Activated T-cell treated with anti-CD3 and anti-CD28 coated beads, Interleukin-2, amount 50 U/mL, for 48 hours (primary cell): ENCODE results near the gene ARHGEF18.

Experiments
- DNase-seq, 2 experiments: peaks; one replicate each; pipeline ENCODE4 v3.0.0-alpha.2; 2020

ARHGEF18 gene

DNA sequence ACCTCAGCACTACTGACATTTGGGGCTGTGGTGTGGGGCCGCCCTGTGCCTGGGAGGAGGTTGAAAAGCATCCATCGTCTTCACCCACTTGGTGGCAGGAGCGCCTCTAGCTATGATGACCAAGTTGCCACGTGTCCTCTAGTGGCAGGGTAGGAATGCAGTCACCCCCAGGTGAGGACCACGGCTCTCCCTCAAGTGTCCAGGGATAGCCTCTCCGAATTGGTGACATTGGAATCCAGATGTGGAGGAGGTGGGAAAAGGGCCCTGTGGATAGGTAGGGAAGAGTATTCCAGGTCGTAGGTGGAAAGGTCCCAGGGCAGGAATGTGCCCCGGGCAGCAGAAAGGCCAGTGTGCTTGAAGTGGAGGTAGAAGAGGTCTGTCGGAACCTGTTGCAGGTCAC, 37.6 kb downstream of the ARHGEF18 start:
- DNase-seq = peak; percentile 31 to 46

DNA sequence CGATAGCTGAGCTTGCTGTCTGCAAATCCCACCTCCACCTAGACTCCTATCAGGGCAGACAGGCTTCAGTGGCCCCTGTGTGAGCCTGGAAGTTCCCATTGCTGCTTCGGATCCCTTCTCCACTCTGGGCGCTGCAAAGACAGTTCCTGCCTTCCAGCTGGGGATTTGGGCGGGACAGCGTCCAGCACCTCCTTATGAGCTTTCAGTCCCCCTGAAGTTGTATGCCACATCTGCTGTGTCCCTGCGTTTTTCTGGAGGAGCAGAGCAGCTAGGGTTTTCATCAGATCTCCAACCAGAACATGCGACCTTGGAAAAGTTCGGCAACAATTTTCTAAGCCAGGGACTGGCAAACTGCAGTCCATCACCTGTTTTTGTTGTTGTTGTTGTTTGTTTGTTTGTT, 38.0 kb downstream of the ARHGEF18 start:
- DNase-seq = no peak

DNA sequence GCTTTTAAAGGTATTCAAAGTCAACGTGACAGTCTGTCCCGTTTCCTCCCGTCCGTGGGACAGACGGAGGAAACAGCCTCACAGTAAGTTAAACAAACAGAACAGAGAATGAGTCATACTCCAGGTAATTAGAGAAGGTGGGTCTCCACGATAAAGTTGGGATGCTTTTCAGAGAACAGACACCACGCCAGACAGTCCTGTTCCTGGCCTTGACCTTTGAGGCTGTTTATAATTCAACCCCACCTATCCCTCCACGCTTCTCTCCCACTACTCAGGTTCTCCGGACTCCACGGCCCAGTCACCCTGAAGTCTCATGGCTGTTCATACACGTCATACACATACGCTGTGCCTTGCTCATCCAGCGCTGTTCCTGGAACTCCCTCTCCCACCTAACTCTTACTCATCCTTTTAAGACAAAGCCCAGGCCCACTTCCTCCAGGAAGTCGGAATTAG, 42.5 kb downstream of the ARHGEF18 start:
- no peak for DNase-seq

DNA sequence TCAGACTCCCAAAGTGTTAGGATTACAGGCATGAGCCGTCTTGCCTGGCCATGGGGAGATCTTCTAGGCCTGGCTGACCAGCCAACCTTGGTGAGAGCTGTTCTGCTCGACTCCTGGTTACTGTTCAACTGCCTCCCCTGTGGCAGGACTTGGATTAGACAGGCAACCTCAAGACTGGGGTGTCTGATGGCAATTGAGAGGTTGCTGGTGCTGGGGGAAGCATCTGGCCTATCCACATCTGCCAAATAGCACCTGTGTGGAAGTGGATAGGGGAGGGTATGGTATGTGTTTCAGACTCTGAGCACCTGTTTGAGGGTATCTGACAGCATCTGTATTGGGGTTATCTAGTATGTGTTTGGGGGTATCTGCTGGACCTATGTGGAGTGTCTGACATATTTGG, 44.7 kb downstream of the ARHGEF18 start:
- no peak for DNase-seq

DNA sequence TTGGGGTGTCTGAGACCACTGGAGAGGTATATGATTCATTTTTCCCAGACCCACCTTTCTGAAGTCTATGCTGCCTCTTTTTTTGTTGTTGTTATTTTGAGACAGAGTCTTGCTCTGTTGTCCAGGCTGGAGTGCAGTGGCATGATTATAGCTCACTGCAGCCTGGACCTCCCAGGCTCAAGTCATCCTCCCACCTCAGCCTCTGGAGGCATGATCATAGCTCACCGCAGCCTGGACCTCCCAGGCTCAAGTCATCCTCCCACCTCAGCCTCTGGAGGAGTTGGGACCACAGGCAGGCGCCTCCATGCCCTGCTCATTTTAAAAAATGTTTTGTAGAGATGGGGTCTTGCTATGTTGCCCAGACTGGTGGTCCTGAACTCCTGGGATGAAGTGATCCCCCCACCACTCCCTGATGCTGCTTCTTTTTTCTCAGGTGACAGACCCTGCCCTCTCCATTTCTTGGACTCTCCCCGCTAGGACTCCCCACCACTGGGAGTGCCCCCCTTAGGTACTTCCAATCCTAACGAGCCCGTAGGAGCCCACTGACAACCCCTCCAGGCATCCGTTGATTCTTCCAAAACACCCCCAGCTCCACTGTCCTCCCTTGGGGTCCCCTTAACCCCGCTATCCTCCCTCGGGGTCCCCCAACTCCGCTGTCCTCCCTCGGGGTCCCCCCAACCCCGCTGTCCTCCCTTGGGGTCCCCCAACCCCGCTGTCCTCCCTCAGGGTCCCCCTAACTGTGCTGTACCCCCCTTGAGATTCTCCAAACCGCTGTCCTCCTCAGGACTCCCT, 45.4 kb downstream of the ARHGEF18 start:
- no peak for DNase-seq

DNA sequence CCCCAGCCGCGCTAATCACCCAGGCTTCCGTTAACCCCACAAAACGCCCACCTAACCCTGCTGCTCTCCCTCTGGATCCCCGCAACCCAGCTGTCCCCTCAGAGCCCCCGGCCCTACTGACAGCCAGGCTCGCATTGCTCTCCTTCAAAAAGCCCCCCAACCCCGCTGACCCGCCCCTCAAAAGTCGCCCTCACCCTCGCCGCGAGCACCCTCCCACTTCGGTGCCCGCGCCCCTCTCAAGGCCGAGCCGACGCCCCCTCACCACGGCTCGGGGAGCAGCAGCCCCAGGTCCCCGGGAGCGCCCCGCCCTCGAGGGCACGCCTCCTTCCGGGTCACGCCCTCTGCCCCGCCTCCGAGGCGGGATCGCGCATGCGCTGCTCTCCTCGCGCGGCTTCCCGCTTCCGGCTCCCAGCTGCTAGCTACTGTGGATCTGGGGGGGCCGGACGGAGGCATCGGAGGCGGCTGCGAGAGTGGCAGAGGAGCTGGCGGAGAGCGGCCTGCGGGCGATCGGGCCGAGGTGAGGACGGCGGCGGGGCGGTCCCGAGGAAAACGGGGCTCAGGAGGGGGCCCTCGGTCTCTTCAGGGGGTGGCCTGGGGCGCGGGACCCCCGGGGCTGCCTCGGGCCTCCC, 46.1 kb downstream of the ARHGEF18 start:
- peak; percentile 95 to 98 for DNase-seq

DNA sequence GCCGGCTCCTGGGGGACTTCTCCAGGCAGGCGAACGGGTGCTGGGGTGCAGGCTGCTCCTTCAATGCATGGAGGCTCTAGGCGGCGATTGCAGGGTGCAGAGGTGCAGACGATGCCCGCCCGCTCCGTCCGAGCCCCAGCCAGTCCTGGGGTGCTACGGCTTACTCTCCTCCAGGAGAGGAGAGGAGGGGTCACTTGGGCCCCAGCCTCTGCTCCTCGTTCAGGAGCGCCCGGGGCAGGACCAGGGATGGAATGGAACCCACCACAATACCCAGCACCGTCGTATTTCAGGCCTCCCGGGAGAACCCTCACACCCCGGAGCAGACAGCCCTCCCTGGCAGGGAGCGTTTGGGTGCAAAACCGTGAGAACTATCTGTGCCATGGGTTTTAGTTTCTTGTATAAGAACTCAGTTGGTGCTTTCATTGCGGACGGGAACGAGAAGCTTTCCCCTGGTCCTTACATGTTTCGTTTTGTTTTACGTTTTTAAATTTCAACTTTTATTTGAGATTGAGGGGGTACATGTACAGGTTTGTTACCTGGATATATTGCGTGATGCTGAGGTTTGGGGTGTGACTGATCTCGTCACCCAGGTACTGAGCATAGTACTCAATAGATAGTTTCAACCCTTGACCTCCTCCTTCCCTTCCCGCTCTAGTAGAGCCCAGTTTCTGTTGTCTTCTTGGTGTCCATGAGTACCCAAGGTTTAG, 46.8 kb downstream of the ARHGEF18 start:
- DNase-seq = peak; percentile 26 to 33

GRCh38 chr19:7397687-7398086, 49.0 kb downstream of the ARHGEF18 start:
- DNase-seq = no peak
